Trophoblast cell (in vitro differentiated cells and primary cell): Measurements from ENCODE around the gene CMTR1.
A peak's percentile ranks its signal among the peaks of the same experiment; 100 is the strongest.

Source experiments
- DNase-seq, 2 donors: peaks; one replicate each; pipeline ENCODE4 v3.0.0-alpha.2; 2016
- H2AFZ ChIP-seq: 2 replicates; pipeline ENCODE4 v1.6.1; 2013; ENCODE audit warnings: low read length, moderate library complexity, mild to moderate bottlenecking; ENCODE audit not compliant: insufficient read depth, poor library complexity
- H2AK5ac ChIP-seq: 2 replicates; pipeline ENCODE4 v1.6.1; 2013; ENCODE audit warnings: mild to moderate bottlenecking, low read length
- H2BK120ac ChIP-seq: 2 replicates; pipeline ENCODE4 v1.6.1; 2013; ENCODE audit warnings: low read length, mild to moderate bottlenecking, moderate library complexity; ENCODE audit not compliant: insufficient read depth, poor library complexity
- H2BK12ac ChIP-seq: 2 replicates; pipeline ENCODE4 v1.6.1; 2013; ENCODE audit warnings: mild to moderate bottlenecking, low read length, moderate library complexity
- H2BK5ac ChIP-seq: 2 replicates; pipeline ENCODE4 v1.6.1; 2013; ENCODE audit warnings: low read length, low read depth, moderate library complexity, mild to moderate bottlenecking; ENCODE audit not compliant: poor library complexity
- H3K14ac ChIP-seq: 2 replicates; pipeline ENCODE4 v1.6.1; 2013; ENCODE audit warnings: mild to moderate bottlenecking, low read length
- H3K18ac ChIP-seq: 2 replicates; pipeline ENCODE4 v1.6.1; 2013; ENCODE audit warnings: mild to moderate bottlenecking, low read length
- H3K23ac ChIP-seq: 2 replicates; pipeline ENCODE4 v1.6.1; 2013; ENCODE audit warnings: low read length
- H3K27ac ChIP-seq: 2 replicates; pipeline ENCODE4 v1.5.1; 2013; ENCODE audit warnings: low read depth, mild to moderate bottlenecking, inconsistent platforms, low read length, moderate library complexity
- H3K27me3 ChIP-seq: 2 replicates; pipeline ENCODE4 v1.6.1; 2013; ENCODE audit warnings: inconsistent platforms, mild to moderate bottlenecking, low read length, moderate library complexity; ENCODE audit not compliant: insufficient read depth
- H3K36me3 ChIP-seq, 2 experiments: 1 replicate in 1 of 2; 2 replicates in 1 of 2; pipeline ENCODE4 v1.6.1; 2013; ENCODE audit warnings: low read length in 2 of 2, mild to moderate bottlenecking in 2 of 2, moderate library complexity in 1 of 2; ENCODE audit not compliant: insufficient read depth in 2 of 2, control insufficient read depth in 1 of 2
- H3K4ac ChIP-seq: 2 replicates; pipeline ENCODE4 v1.6.1; 2013; ENCODE audit warnings: low read depth, mild to moderate bottlenecking, low read length, moderate library complexity
- H3K4me1 ChIP-seq, 2 experiments: 1 replicate in 1 of 2; 2 replicates in 1 of 2; pipeline ENCODE4 v1.6.1; 2013; ENCODE audit warnings: low read length in 2 of 2, mild to moderate bottlenecking in 2 of 2, moderate library complexity in 1 of 2; ENCODE audit not compliant: insufficient read depth in 2 of 2, control insufficient read depth in 1 of 2
- H3K4me2 ChIP-seq: 2 replicates; pipeline ENCODE4 v1.6.1; 2013; ENCODE audit warnings: inconsistent platforms, mild to moderate bottlenecking, low read length, moderate library complexity
- H3K4me3 ChIP-seq: 2 replicates; pipeline ENCODE4 v1.5.1; 2013; ENCODE audit warnings: mild to moderate bottlenecking, low read depth, low read length, inconsistent platforms
- H3K79me1 ChIP-seq: one replicate; pipeline ENCODE4 v1.6.1; 2013; ENCODE audit warnings: low read length
- H3K79me2 ChIP-seq: 2 replicates; pipeline ENCODE4 v1.6.1; 2013; ENCODE audit warnings: low read length, mild to moderate bottlenecking; ENCODE audit not compliant: control insufficient read depth, insufficient read depth, poor library complexity
- H3K9ac ChIP-seq: 2 replicates; pipeline ENCODE4 v1.6.1; 2013; ENCODE audit warnings: mild to moderate bottlenecking, low read length
- H3K9me3 ChIP-seq: 2 replicates; pipeline ENCODE4 v1.6.1; 2013; ENCODE audit warnings: low read depth, mild to moderate bottlenecking, control low read depth, inconsistent platforms, low read length; ENCODE audit not compliant: insufficient read depth
- H4K12ac ChIP-seq: 2 replicates; pipeline ENCODE4 v1.6.1; 2013; ENCODE audit warnings: low read depth, mild to moderate bottlenecking, low read length, moderate library complexity
- H4K8ac ChIP-seq: 2 replicates; pipeline ENCODE4 v1.6.1; 2013; ENCODE audit warnings: low read depth, mild to moderate bottlenecking, low read length, moderate library complexity
- H4K91ac ChIP-seq: one replicate; pipeline ENCODE4 v1.6.1; 2013; ENCODE audit warnings: low read depth, mild to moderate bottlenecking, low read length, moderate library complexity
- WGBS: extraction: QIAGEN DNeasy Blood & Tissue Kit; methylation state at CpG from one replicate; pipeline ENCODE4 v1.1.7; 2013; ENCODE audit warnings: missing lambda C conversion rate; ENCODE audit not compliant: insufficient read length, insufficient coverage; ENCODE audit errors: extremely low coverage; 5-methylcytosine and 5-hydroxymethylcytosine counted together

CMTR1 gene

DNA sequence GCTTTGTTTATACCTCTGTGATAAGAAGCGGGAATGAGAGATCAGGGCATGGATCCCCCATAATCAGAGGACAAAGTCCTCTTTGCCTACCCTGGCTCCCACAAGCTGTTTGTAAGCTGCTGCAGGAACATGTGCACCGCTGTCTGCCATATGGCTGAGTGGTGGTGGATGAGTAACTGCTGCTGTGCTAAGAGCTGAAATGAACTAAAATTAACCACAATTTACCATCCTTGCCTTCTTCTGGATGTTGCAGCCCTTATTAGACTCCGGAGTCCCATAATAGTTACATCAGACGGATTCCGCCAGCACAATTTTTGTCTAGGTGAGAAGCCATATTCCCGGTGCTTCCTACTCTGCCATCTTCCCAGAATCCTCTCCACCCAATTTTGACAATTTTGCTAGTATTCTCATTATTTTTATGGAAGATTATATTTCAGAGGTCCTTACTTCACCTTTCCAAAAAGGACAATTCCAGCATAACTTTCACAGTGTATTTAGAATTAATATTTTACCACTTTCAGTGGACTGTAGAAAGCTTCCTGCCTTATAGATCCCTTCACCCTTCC, 6.0 kb upstream of the CMTR1 start:
- Histone ChIP-seq H3K4ac (no peak overlapping the region), H3K4me3 (no peak overlapping the region), H3K9ac (no peak overlapping the region), H2AK5ac (no peak overlapping the region), H3K79me2 (no peaks in the 10 kb centered on the region), H3K27me3 (no peaks in the 10 kb centered on the region), H2BK120ac (no peak overlapping the region), H4K91ac (no peak overlapping the region), H2BK12ac (no peak overlapping the region), H3K9me3 (peaks cover 2% of the 10 kb centered on the region), H3K23ac (no peak overlapping the region), H3K79me1 (no peaks in the 10 kb centered on the region), H3K14ac (no peak overlapping the region), H4K12ac (no peak overlapping the region), H3K18ac (no peak overlapping the region), H3K4me2 (no peak overlapping the region), H4K8ac (no peak overlapping the region), H2AFZ (no peak overlapping the region), H2BK5ac (no peak overlapping the region), H3K27ac (no peak overlapping the region), H3K4me1 (no peaks in the 10 kb centered on the region), H3K36me3 (no peaks in the 10 kb centered on the region)
- DNase-seq, result no peak
- no CpG with 5 or more reads among the region's 6 CpGs for WGBS

DNA sequence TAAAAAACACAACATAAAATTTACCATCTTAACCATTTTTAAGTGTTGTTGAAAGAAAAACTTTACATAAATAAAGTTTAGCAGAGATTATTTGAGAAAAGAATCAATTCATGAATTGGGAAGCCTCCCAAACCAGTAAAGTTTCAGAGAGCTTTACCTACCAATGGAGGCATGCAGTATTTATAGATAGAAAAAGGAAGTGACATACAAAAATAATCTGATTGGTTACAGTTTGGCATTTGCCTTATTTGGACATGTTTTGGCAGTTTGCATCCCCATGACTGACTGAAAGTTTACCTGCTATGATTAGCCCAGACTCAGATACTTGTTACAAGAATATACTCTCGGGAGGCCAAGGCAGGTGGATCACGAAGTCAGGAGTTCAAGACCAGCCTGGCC, 3.7 kb upstream of the CMTR1 start:
- H3K36me3 ChIP-seq, result no peaks in the 10 kb centered on the region
- no peak overlapping the region for H4K91ac ChIP-seq
- H3K4me2 ChIP-seq, result no peak overlapping the region
- no peak overlapping the region for H3K18ac ChIP-seq
- no peak overlapping the region for H3K4me3 ChIP-seq
- H3K23ac ChIP-seq, result no peak overlapping the region
- H2AK5ac ChIP-seq, result no peak overlapping the region
- no peak overlapping the region for H4K8ac ChIP-seq
- no peak overlapping the region for H3K4ac ChIP-seq
- no peak overlapping the region for H2AFZ ChIP-seq
- no peak overlapping the region for H3K27ac ChIP-seq
- no peak overlapping the region for H3K14ac ChIP-seq
- WGBS, result no CpG with 5 or more reads among the region's 2 CpGs
- H3K4me1 ChIP-seq, result peaks cover 0 to 8% of the 10 kb centered on the region in 2 experiments
- peaks cover 2% of the 10 kb centered on the region for H3K9me3 ChIP-seq
- H2BK12ac ChIP-seq, result no peak overlapping the region
- H3K9ac ChIP-seq, result no peak overlapping the region
- H3K27me3 ChIP-seq, result no peaks in the 10 kb centered on the region
- H3K79me1 ChIP-seq, result peaks cover 2% of the 10 kb centered on the region
- H2BK120ac ChIP-seq, result no peak overlapping the region
- H3K79me2 ChIP-seq, result peaks cover 5% of the 10 kb centered on the region
- no peak overlapping the region for H2BK5ac ChIP-seq
- DNase-seq, result no peak
- H4K12ac ChIP-seq, result no peak overlapping the region

DNA sequence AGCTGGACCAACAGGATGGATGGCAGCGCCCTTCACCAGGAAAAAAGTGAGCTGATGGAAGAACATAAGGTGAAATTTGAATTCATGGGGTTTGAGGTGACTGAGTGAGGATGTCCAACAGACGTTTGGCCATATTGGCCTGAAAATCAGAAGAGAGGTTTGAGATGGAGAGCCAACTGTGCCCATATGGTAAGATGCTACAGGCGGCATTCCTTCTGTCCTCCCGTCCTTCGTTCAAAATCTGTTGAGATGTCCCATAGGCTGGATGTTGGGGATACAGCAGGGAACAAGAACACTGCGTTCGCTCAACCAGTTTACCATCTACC, 468 bp upstream of the CMTR1 start:
- H3K36me3 ChIP-seq, result peaks cover 2 to 9% of the 10 kb centered on the region in 2 experiments

DNA sequence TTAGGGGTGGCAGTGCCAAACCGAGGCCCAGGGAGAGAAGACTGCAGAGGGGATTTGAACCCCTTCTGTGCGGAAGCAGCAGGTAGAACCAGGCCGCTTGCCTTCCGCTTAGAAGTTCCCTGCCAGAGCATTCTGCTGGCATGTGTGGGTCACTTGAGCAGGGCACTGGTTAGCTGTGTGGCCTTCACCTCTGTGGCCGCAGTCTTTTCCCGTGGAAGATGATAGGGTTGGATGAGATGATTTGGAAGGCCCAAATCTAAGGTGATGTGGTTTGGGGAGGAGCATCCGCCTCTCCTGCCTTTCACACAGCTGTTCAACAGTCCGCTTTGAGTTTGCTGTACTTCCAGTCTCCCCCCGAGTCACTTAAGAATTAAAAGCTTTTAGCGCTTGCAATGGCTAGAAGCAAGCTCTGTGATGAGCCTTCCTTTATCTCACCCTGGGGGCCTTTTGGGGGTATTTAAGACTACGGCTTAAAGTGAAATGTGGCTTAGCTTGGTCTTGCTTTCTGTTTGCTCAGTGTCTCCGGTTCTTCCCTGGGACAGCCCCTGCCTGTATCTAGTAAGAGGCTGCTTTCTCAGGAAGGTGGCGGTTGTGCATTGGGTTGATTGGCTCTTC, 743 bp downstream of the CMTR1 start:
- H4K12ac ChIP-seq, result peak overlapping the region; percentile 7
- no peak overlapping the region for H3K23ac ChIP-seq
- peaks cover 5% of the 10 kb centered on the region for H3K79me2 ChIP-seq
- no peak overlapping the region for H4K91ac ChIP-seq
- DNase-seq, result peak in 1 of 2 donors; percentile 30
- H2AFZ ChIP-seq, result peak overlapping the region; percentile 27
- peak overlapping the region; percentile 87 for H3K9ac ChIP-seq
- peaks cover 2% of the 10 kb centered on the region for H3K79me1 ChIP-seq
- H3K9me3 ChIP-seq, result no peaks in the 10 kb centered on the region
- H3K36me3 ChIP-seq, result peaks cover 2 to 14% of the 10 kb centered on the region in 2 experiments
- no peak overlapping the region for H2BK120ac ChIP-seq
- H2BK12ac ChIP-seq, result no peak overlapping the region
- no peak overlapping the region for H3K27ac ChIP-seq
- peak overlapping the region; percentile 96 for H3K4me2 ChIP-seq
- peaks cover 0 to 8% of the 10 kb centered on the region in 2 experiments for H3K4me1 ChIP-seq
- no peak overlapping the region for H2BK5ac ChIP-seq
- H3K4me3 ChIP-seq, result peak overlapping the region; percentile 96
- H3K4ac ChIP-seq, result no peak overlapping the region
- no peaks in the 10 kb centered on the region for H3K27me3 ChIP-seq
- peak overlapping the region; percentile 45 for H3K14ac ChIP-seq
- peak overlapping the region; percentile 39 for H3K18ac ChIP-seq
- no CpG with 5 or more reads among the region's 13 CpGs for WGBS
- no peak overlapping the region for H2AK5ac ChIP-seq
- H4K8ac ChIP-seq, result peak overlapping the region; percentile 90

More for the DNA sequence above, 468 bp upstream of the CMTR1 start:
- Histone ChIP-seq H2BK5ac (no peak overlapping the region), H3K18ac (no peak overlapping the region), H3K4me1 (peaks cover 0 to 8% of the 10 kb centered on the region in 2 experiments), H4K12ac (peak overlapping the region; percentile 83), H3K27me3 (no peaks in the 10 kb centered on the region), H3K4me3 (no peak overlapping the region), H4K91ac (peak overlapping the region; percentile 30), H3K23ac (no peak overlapping the region), H3K4ac (no peak overlapping the region), H2AK5ac (no peak overlapping the region), H2BK12ac (no peak overlapping the region), H4K8ac (peak overlapping the region; percentile 90), H3K9me3 (no peaks in the 10 kb centered on the region), H3K4me2 (peak overlapping the region; percentile 63), H2BK120ac (no peak overlapping the region), H3K9ac (peak overlapping the region; percentile 28), H2AFZ (peak overlapping the region; percentile 72), H3K14ac (peak overlapping the region; percentile 45), H3K27ac (no peak overlapping the region), H3K79me2 (peaks cover 5% of the 10 kb centered on the region), H3K79me1 (peaks cover 2% of the 10 kb centered on the region)
- DNase-seq, result no peak
- WGBS, result no CpG with 5 or more reads among the region's 7 CpGs
